H4 (cell line): ENCODE data around the gene CFAP70. TPM values are rescaled to one million over a fixed set of nuclear protein-coding genes. Genes with fewer than 3 reads are reported as not detected.

ENCODE experiments used
- DNase-seq: peaks from one replicate; pipeline ENCODE4 v3.0.0-alpha.2; 2015; ENCODE audit warnings: low spot score
- total RNA-seq: library from RNA; depleted of rRNA; stranded (reverse); fragments of >200 nt; shearing (Covaris generic); gene quantifications from 2 replicates; pipeline ENCODE4 v1.2.3, GENCODE V29; 2014

Gene CFAP70
- total RNA-seq, 1 experiment from 2014 or later = 0.54 TPM

DNA sequence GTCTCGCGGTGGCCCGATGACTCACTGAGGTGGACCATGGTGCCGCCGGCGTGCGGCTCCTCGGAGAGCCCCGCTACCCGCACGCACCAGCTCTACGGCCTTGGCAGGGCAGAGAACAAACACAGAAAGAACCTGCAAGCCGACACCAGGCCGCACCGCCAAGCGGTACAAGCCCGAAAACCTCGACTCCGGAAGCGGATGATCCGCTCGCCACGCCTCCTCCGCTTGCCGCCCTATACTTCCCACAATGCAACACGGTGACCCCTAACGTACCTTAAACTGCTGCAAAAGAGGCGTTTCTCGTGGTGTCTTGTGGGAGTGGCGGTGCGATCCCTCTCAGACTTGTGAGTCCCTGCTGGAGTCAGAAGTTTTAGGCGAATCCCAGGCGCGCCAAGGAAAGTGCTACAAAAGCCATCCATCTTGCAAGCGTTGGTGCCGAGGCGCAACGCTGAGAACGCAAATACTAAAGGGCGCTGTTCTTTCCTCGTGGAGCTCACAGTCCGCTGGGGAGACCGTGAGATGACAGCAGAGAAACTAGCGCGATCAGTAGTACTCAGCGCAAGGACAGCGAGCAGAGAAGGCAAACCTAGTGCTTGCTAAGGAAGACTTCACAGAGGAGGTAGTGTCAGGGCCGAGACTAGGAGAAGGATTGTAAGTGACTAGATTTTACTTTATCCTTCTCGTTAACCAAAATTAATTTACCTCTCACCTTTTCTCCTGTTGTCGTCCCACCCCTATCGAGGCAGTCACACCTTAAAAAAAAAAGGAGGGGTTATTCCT, 106.0 kb downstream of the CFAP70 start, which contains the start of gene MRPS16:
MRPS16 (minus strand) TSS at position 200 of the 780 bp plus-strand sequence; CDS start at position 38, 162 bp downstream.
- DNase-seq = peak; percentile 98

DNA sequence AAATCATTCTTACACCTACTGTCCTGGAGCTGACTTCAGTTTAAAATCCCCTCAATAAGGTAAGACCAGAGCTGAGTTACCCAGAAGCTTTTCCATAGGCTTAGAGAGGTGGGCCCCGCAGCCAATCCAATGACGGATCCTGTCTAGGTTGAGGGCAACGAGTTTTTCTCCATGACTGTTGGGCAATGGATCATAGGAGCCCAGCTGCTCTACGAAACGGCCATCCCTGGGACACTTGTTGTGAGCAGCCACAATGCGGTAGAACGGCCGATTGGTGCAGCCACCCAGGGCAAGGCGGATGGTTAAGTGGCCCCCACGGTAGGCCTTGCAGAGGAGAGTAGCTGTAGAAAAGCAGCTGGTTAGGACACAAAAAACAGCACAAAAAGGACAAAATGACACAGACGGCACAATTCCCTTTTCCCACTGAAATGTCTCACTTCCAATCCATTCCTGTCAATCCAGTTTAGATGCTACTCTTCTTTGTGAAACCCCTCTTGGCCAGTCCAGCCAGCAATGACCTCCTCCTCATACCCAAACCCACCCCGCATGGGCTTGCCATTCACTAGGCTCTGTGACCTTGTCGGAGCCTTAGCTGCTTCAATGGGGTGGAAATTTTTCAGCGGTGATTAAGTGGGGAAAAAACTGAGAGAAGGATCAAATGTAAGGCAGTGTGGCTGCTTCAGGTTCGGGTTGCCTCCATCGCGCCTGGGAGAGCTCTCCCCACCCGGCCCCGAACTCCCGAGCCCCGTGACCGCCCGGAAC, 106.8 kb downstream of the CFAP70 start:
- DNase-seq = no peak

DNA sequence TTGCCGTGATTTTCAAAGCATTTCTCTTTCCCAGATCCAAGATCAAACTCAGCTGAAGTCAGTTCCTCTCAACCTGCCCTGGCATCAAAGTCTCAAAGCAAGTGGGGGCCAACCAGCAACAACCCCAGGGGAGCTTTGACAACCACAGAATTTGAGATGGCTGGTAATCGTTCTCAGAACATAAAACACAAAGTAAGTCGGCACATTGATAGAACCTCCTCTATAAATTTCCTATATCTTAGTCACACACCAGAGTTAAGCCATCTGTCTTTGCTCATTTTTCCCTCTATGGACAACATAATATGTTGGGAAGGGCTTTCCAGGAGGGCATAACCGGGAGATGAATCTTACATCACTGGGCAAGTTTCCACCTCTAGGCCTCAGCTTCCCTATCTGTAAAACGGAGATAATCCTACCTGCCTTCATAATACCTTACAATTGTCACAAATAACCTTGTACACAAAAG, 110.4 kb downstream of the CFAP70 start:
- DNase-seq = no peak

DNA sequence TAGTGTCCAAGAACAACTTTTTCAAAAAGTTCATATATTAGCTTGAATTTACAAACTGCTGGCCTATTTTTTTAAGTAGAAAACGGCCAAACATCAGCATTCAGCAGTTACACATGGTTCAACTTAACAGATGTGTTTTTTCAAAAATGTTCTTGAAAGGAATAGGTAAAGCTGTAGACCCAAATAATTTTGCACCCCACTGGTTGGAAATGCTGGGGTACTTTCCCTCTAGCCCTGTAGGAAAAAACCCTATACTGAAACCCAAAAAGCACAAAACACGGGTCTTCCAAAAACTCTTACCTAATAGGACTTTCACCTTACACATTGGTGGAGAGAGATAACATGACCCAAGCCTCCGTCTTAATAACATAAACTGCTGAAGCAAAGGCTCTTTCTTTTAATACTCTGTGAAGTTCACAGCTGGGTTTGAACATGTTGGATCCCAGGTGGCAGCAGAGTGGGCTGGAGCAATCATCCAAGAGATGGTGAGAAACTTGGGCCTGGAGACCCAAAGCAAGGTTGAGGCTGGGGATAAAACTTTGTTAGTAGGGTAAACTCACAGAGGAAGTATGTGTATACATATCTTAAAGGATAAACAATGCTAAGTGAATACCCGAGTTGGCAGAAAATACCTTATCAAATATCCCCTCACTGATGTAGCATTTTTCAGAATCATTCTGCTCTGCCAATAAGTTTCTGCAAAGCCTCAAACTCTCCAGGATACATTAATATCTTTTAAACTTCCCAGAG, 111.0 kb downstream of the CFAP70 start:
- no peak for DNase-seq

DNA sequence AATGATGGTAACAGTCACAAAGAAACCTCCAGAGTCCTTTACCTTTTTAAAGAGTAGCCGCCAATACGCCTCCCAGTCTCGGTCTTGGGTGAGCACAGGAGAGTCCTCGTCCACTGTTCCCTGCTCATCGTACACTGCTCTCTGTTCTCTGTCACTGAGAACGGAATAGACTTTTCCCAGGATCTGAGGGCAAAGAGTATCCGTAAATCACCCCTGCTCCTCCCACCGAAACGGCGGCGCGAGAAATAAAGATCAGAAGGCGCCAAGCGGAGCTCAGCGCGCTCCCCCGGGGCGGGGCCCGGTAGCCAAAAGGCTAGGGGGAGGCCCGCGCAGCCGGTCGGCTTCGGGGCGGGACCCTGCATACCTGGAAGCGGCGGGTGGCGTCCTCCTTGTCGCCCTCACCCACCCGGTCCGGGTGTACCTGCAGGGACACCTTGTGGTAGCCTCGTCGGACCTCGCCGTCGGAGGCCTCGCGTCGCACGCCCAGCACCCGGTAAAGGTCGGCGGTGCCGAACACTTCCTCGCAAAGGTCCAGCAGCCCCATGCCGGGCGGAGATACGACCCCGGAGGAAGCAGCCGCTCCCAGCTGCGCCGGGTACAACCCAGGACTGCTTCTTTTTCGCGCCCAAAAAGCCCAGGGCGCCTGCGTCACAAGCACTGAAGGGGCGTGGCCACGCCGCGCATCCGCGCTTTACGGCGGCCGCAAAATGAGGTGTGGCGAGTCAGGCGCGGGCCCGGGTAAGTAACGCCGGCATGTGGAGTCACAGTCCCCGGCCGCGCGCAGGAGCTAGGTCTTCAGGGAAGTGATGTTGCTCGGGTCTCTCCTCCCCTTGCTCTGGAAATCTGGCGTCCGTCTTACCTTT, 111.8 kb downstream of the CFAP70 start, which contains the start of gene DNAJC9:
DNAJC9 (minus strand) TSS at position 610 of the 863 bp plus-strand sequence; CDS start at position 544, 66 bp downstream.
- peak; percentile 92 for DNase-seq

DNA sequence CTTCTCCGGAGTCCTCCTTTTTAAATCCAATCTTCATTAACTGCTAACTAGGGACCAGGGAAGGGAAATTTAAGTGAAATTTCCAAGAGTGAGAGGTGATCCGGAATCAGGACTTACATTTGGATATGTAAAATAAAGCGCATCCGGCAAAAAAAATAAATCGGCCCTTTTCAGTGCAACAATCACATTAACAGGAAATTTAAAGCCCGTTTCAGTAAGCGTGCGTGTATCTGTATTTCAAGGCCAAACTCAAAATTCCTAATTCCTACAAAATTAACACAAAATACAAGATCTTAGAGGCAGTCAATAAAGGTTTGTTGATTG, 112.4 kb downstream of the CFAP70 start:
- DNase-seq = no peak

DNA sequence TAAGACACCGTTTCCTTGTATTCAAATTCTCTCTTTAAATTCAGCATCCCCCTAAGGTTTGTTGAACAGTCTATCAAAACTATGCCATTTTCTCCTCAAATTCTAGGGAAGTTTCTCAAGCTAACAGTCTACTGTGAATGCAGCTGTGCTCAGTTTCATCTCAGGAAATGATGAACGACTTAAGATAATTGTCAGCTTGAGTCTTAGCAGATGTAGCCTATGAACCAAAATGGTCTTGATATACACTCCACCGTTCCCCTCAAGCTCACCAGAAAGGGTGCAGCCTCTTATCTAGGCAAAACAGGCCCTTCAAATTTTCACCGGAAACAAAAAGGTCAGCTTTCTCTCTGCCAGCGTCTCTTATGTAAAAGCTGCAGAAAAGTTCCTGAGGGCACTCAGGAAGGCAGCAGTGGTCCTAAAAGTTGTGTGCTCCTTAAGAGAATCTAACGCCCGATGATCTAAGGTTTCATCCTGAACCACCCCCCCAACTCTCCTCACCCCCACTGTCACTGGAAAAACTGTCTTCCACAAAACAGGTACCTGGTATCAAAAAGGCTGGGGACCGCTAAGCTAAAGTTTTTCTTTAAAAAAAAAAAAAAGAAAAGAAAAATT, 113.7 kb downstream of the CFAP70 start:
- no peak for DNase-seq

DNA sequence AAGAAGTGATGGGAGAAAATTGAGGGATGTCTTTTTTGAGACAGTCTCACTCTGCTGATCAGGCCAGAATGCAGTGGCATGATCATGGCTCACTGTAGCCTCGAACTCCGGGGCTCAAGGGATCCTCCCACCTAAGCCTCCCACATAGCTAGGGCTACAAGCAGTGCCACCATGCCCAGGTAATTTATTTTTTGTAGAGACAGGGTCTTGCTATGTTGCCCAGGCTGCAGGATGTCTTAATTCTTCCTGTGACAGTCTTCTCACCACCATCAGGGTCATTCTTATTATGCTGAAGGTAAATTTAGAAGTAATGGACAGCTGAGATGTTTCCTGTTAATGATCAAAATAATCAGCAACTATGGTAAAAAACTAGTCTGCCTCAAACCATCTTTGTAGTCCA, 118.8 kb downstream of the CFAP70 start:
- no peak for DNase-seq

DNA sequence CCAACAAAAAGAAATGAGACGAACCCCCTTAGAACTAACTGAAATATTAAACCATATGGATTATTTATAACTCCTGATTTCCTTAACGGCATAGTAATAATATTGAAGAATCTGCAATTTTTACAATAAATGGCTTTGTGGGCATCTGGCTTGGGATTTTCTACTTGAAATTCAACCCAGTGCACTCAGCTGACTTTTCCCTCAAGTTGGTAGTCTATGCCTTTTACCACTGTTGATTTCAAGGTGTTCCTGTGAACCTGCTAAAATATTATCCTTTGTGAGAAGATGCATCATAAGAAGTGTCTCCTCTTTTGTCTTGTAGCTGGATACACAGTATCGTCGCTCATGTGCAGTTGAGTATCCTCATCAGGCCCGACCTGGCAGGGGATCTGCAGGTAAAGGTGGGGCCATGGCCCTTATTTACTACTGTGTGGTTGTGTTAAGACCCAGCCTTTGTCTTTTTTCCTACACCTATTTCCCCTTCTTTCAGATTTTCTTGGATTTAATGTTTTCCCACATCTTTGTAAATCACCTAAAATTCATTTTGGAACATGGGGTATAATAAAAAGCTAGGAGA, 119.6 kb downstream of the CFAP70 start:
- DNase-seq = no peak

DNA sequence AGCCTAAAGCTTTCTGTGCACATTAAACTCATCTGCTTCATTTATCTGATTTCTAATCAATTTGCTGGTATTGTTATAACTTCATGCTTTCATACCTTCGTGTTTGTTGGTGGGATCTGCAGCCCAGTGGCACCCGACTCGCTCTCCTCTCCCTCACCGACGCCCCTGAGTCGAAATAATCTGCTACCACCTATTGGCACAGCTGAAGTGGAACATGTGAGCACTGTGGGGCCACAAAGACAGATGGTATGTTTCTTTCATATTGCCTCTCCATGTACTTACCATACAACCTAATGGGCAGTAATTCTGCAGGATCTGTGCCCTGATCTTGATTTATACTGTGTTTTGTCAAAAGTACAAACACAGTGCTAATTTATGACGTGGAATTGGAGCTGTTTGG, 124.0 kb downstream of the CFAP70 start:
- no peak for DNase-seq

DNA sequence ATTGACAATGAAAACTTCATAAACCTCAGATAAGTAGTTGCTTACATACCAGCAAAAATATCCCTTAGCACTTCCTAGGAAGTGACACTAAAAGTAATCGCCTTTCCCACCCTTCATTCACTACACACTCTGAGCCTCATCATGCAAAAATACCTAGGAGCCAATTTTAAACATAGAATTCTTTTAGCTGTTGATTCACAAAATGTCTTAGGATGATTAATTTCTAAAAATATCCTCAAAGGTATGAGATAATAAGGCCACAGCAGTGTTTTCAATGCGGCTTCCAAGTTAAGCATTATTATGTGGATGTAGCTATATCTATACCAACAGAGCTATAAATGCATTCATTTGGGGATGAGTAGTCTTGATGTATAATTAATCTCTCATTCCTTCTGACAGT, 124.8 kb downstream of the CFAP70 start:
- DNase-seq = no peak

DNA sequence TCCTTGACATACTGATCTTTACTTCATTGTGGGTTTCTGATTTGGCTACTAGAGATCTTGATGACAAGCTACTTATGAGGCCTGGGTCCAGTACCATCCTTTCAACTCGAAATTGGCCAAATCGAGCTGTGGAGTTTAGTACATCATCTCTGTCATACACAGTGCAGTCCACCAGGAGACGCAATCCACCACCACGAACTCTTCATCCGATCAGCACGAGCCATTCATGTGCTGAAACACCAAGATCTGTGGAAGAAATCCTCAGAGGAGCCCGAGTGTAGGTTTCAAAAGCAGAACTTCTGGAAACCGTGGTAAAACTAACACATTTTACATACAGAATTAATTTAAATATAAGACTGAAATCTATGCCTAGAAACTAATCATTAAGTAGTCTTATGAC, 125.8 kb downstream of the CFAP70 start:
- no peak for DNase-seq

DNA sequence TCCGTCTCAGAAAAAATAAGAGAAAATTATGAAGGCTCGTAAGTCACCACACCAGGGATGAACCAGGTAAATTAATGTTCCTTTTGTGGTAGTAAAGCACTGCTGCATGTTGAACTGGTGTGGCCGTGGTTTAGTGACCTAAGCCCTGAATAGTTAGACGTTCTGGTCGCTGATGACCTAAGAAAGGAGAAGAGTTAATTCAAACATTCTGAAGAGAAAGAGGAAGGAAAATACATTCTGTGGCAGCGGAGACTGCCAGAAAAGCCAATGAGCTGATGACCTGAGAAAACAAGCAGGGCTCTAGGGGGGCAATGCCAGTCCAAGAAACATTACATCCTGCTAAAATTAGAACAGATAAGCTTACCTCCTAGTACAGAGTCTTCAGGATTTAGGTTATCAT, 129.1 kb downstream of the CFAP70 start:
- DNase-seq = no peak

DNA sequence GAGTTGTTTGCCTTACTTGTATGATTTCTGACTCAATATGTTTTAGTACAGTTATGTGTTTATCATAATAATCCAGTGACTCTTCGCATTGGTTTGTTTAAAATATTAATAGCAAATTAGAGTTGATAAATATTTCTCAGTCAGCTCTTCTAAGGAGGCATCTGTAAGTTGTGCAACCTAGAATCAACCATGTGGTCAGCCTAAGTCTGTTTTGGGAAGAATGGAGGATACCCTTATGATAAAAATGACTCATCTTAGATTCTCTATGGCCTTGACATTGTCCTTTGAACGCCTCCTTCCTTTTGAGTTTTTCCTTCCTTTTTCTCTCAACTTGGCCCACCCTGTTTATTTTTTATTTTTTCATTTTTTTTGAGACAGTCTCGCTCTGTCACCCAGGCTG, 130.4 kb downstream of the CFAP70 start:
- no peak for DNase-seq

DNA sequence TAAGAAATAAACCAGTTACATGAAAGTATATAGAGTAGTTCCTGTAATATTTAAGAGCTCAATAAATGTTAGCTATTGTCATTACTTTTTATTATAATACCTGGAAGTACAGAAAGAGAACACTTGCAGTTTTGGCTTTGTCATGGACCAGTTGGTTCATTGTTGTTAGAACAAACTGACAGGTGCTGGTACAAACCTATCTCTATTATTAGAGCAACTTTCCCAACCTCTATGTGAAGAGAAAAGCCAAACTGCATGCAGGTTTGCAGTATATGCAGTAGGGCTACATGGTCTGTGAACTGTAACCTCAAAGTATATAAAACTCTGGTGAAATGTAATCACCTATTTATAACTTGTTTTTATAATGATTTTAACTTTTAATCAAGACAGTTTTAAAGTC, 132.0 kb downstream of the CFAP70 start:
- no peak for DNase-seq

DNA sequence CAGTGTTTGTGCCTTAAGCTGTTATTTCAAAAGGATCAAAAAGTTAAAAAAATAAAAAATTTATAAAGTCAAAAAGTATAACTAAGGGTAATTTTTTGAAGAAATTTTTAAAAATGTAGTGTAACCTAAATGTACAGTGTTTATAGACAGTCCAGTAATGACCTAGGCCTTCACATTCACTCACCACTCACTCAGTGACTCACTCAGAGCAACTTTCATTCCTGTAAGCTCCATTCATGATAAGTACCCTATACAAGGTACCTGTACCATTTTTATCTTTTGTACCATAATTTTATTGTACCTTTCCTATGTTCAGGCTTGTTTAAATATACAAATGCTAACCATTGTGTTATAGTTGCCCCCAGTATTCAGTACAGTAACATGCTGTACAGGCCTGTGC, 133.1 kb downstream of the CFAP70 start:
- DNase-seq = no peak

DNA sequence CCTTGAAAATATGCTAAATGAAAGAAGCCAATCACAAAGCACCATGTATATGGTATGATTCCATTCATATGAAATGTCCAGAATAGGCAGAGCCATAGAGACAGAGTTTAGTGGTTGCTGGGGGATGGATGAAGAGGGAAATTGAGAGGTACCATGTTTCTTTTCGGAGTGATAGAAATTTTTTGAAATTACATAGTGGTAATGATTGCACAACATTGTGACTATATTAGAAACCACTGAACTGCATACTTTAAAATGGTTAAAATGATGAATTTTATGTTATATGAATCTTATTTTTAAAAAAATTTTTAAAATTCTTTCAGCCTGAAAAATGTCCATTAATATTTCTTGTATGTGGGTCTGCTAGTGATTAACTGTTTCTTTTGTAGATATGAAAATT, 137.7 kb downstream of the CFAP70 start:
- DNase-seq = no peak

DNA sequence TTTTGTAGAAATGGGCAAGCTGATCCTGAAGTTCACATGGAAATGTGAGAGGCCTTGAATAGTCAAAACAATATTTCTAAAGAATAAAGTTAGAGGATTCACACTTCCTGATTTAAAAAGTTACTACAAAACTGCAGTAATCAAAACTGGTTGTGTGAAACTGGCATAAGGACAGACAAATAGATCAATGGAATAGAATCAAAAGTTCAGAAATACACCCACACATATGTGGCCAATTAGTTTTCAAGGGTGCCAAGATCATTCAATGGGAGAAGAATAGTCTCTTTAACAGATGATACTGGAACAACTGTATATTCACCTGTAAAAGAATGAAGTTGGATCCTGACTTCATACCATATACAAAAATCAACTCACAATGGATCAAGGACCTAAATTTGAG, 139.3 kb downstream of the CFAP70 start:
- no peak for DNase-seq

DNA sequence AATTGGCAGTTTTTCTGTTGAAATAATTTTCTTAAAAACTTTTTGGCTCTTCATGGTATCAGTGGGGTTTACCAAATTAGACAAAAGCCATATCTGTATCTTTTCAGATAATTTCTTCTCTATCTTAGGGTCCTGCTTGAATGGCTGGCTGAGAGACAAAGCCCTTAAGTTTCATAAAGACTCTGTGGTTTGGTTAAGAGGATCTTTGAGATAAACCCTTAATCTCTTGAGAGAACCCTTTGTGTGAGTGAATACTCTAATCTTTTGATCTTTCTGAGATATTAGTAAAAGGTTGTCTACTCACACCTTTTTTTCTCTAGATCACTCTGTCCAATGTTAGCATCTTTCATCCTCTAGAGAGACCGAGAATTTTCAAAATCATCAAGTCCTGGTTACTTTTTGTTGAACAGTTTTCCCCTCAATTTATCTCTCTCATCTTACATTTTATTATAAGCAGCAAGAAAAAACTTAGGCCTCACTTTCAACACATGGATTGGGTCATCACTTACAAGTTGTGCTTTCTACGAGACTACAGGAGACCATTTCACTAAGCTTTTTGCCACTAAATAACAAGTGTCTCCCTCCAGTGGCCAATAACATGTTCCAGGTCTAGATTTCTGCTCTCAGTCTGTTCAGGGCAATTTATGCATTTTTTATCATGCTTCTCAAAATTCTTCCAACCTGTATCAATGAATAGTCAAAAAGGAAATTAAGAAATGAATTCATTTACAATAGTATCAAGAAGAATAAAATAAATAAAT, 140.1 kb downstream of the CFAP70 start:
- DNase-seq = peak; percentile 15

DNA sequence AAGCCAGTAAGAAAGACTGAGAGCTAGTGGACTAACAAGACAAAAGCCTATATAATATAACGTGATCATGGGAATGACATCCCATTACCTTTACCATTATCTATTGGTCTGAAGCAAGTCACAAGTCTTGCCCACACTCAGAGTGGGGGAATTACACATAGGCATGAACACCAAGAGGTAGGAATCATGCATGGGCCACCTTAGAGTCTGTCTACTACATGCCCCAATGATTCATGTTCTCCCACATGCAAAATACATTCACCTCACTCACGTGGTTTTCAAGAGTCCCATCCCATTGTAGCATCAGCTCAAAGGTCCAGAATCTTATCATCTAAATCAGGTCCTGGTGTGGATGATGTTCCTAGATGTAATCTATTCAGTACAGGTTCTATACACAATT, 141.0 kb downstream of the CFAP70 start:
- no peak for DNase-seq
